Measurements from ENCODE around the gene TFB1M.

GRCh38 chr6:155317186-155317585 lies 2.9 kb upstream of the TFB1M start:
- TF ChIP-seq CTCF (IDR thresholded peaks at IDR 0.05) (peak in 1 of 5 experiments; percentile 9), POLR2A (IDR thresholded peaks at IDR 0.05) (no peak), EP300 (IDR thresholded peaks at IDR 0.05; ENCODE audit: low read depth) (no peak), POLR2AphosphoS5 (IDR thresholded peaks at IDR 0.05) (no peak)

All from transverse colon (tissue), 4 donors.